Endometrium (tissue), 2 donors: ENCODE results near the gene TMEM229B.
"Not testable (repeated sequence)": the region's sequence is repeated elsewhere in the genome, so short reads cannot be mapped to it uniquely, and the experiment has no call there.

Experiments used
- FAIRE-seq: peaks from 2 replicates; lab custom pipeline; 2012; peaks lifted over from hg19 to GRCh38; lab: Jason Lieb, UNC
- donor health status: control.
- donor health status: control.

The TMEM229B gene

DNA sequence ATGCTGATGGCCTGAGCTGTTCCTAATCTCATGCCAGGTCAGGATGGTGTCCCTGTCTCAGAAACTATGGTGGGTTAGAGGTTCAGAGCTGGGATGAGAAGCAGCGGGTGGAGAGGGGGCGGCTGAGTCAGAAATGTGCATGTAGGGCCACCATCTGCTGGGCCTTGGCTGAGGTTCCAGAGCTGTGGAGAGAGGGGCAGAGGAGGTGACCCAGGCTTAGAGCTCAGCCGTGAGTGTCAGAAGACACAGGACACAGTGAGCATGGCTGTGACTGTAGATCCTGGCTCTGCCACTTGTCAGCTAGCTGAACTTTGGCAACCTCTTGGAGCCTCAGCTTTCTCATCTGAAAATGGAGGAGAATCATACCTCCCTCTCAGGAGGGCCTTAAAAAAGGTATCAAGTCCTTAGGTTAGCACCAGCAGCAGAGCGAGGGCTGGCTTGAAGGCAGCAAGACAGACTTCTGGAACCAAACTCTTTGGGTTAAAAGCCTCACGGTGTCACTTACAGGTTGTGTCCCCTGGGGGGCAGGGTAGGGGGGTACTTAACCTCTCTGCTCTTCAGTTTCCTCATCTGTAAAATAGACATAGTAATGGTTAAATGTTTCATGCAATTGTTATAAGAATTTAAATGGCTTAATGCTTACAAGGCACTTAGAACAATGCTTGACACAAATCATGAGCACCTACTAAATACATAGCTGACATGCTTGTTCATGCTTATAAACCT lies 34.8 kb downstream of the TMEM229B start:
- no peak for FAIRE-seq

- not testable (repeated sequence) for FAIRE-seq
Observed at GRCh38 chr14:67451667-67452066, 36.9 kb downstream of the TMEM229B start.

- no peak for FAIRE-seq
Observed at GRCh38 chr14:67449096-67449495, 39.4 kb downstream of the TMEM229B start.

DNA sequence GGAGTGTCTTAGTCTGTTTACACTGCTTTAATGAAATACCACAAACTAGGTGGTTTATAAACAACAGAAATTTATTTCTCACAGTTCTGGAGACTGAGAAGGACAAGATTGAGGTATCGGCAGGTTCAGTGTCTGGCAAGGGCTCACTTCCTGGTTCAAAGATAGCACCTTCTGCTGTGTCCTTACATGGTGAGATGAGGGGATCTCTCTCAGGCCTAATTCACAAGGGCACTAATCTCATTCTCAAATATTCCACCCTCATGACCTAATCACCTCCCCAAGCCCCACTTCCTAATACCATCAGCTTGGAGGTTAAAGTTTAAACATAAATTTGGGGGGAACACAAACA lies 41.5 kb downstream of the TMEM229B start:
- FAIRE-seq, result no peak

GRCh38 chr14:67446371-67447032 lies 42.0 kb downstream of the TMEM229B start:
- no peak for FAIRE-seq

GRCh38 chr14:67444395-67444794 lies 44.1 kb downstream of the TMEM229B start:
- no peak for FAIRE-seq

GRCh38 chr14:67442139-67442906 lies 46.2 kb downstream of the TMEM229B start:
- no peak for FAIRE-seq

DNA sequence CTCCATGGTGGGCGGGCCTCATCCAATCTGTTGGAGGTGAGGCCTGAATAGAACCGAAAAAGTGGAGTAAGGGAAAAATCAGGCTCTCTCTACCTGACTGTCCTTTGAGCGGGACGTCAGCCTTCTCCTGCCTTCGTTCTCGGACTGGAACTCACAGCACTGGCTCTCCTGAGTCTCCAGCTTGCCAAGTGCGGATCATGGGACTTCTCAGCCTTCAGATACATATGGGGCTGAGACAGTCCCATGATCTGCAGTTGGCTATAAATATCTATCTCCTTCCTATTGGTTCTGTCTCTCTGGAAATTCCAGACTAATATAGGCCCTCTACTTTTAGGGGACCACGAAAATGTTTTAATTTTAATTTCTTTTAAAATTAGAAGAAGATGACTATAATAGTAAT lies 46.8 kb downstream of the TMEM229B start:
- no peak for FAIRE-seq

- FAIRE-seq, result no peak
Observed at GRCh38 chr14:67441256-67441655, 47.3 kb downstream of the TMEM229B start.

DNA sequence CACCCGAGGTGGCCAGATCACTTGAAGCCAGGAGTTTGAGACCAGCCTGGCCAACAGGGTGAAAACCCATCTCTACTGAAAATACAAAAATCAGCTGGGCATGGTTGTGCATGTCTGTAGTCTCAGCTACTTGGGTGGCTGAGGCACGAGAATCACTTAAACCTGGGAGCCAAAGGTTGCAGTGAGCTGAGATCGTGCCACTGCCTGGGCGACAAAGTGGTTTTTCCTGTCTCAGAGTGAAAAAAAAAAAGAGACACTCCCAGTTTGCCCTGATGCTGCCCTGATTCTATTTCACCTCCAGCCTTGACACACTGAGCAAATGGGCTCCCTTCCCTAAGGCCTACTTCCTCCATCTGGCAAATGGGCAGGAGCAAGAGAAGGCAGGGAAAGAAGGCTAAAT lies 48.0 kb downstream of the TMEM229B start:
- no peak for FAIRE-seq

DNA sequence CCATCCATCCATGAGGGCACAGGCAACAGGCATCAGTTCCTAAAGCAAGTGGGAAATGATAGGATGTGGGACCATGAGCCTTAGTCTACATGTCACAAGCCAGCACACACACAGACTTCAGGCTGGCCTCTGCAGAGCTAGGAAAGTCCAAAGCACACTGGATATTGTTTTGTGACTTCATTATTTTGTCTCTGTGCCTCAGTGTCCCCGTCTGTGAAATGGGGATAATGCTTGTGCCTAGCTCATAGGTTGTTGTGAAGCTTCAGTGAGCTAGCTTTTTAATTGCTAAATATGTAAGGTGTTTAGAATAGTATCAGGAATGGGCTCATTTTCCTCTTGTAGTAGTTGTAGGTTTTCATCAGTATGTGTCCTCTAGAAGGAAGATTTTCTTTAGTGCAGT lies 49.6 kb downstream of the TMEM229B start:
- FAIRE-seq, result no peak

- FAIRE-seq, result no peak
Observed at GRCh38 chr14:67436006-67436866, 52.3 kb downstream of the TMEM229B start.

GRCh38 chr14:67435603-67436002 lies 52.9 kb downstream of the TMEM229B start:
- no peak for FAIRE-seq

DNA sequence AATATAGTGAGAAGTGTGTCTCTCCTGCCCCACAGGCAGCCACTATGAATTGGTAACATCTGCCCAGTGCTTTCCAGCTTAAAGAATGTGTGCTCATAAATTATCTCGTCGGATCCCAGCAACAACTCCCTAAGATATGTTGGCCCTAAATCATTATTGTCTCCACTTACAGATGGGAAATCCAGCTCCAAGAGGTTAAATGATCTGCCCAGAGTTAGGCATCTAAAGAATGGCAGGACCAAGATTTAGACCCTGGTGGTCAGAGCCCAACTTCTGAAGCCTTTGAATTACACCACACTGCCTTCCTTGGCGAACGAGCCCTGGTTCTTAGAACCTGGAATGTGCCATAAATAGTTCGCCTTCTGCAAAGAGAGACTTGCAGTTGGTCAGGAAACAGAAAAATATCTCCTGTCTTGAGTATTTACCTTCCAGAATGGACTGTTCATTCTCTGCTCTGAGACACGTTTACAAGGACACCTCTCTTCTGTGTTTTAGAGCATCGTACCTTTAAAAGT lies 56.4 kb downstream of the TMEM229B start:
- FAIRE-seq, result no peak

- no peak for FAIRE-seq
Observed at GRCh38 chr14:67429510-67430205, 58.9 kb downstream of the TMEM229B start.

DNA sequence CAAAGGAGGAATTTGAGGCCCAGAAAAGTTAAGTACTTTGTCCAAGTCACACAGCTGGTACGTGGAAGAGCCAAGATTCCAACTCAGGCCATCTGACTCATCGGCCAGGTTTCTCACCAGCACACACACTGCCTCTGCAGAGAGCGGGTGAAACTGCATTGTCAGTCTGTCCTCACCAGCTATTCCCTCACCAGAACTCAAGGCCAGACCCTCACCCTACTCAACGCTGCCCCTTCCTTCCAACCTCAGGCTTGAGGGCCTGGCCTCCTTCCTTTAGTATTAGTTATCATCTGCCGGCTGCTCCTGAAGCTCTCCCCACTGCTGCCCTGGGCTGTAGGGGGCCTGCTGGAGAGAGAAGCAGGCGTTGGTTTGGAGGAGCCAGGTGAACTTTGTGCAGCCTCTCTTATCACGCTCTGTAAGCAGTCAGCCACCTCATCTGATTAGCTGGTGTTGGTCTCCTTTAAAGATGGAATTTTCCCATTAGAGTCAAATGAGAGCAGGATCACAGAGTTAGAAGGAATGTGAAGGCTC lies 60.0 kb downstream of the TMEM229B start:
- no peak for FAIRE-seq

GRCh38 chr14:67426983-67427606 lies 61.4 kb downstream of the TMEM229B start:
- FAIRE-seq, result no peak

DNA sequence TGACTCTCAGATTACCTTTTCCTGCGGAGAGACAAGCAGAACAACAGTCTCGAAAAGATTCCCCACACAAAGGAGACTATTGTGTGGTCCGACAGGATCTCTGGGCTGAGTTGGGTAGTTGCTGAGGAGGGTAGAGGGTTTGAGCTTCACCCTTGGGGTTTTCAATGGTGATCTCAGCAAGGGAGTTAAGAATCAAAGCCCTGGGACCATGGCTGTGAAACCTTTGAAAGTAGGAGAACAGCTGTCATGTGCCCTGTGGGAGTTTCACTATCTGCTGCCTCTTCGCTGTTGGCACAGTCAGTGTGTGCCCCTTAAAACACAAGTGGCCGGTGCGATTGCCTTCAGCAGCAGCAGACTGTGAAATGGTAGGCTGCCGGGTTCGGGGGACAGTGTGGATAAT lies 62.4 kb downstream of the TMEM229B start:
- FAIRE-seq, result no peak

DNA sequence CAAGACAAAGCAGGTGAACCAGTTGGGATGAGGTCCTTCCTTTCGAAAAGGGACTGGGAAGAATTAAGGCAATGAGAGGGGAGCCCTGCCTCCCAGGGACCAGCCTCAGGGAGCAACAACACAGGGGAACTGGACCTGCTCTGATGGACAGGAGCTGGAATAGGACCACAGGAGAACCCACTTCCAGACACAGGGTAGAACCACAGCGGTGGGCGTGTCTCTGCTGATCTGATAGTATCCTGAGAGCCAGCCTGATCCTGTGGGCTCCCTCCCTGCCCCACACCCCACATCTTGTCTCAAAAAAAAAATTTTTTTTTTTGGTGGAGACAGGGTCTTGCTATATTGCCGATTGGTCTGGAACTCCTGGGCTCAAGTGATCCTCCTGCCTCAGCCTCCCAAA lies 62.9 kb downstream of the TMEM229B start:
- no peak for FAIRE-seq

- no peak for FAIRE-seq
Observed at GRCh38 chr14:67424539-67424938, 64.0 kb downstream of the TMEM229B start.

DNA sequence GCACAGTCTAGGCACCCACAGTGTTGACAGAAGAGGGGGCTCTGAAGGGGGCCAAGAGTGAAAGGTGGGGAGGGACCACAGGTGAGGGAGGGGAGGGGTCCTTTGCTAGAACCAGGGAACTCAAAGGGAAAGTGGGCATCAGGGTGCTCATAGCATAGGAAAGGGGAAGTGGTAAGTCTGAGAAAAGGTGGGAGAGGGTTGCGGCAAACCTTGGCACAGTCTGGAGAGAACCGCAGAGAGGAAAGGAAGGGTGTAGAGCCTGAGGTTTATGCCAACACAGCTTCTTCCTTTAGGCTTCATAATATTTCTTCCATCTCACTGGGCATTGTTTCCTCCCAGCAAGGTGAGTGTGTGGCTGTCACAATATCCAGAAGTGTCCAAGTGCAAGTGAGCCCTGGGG lies 65.1 kb downstream of the TMEM229B start:
- no peak for FAIRE-seq
